ENCODE measurements around the gene CHPF. TPM values are rescaled to one million over a fixed set of nuclear protein-coding genes. Genes with fewer than 3 reads are reported as not detected.

The CHPF gene
- total RNA-seq, 2 donors from 2014 or later, result 115 to 232 TPM

GRCh38 chr2:219563271-219563928 lies 19.8 kb upstream of the CHPF start:
- Histone ChIP-seq H3K27me3 (no peaks in the 10 kb centered on the region), H3K4me3 (no peak overlapping the region), H3K36me3 (replicated peaks in 1 of 2; ENCODE audit: insufficient read depth in 1 of 2, low read depth in 2 of 2) (peaks cover 0 to 11% of the 10 kb centered on the region in 2 donors), H3K27ac (no peak overlapping the region), H3K4me1 (peaks cover 9% of the 10 kb centered on the region), H3K9me3 (no peaks in the 10 kb centered on the region)
- DNase-seq, result peak in 1 of 4 donors; percentile 9
- 91 to 94% methylated on average over 19 to 20 of the region's 20 CpGs for whole genome bisulfite sequencing, 2 donors
- TF ChIP-seq POLR2A (IDR thresholded peaks at IDR 0.05), result no peak
- TF ChIP-seq, protein P1, sequence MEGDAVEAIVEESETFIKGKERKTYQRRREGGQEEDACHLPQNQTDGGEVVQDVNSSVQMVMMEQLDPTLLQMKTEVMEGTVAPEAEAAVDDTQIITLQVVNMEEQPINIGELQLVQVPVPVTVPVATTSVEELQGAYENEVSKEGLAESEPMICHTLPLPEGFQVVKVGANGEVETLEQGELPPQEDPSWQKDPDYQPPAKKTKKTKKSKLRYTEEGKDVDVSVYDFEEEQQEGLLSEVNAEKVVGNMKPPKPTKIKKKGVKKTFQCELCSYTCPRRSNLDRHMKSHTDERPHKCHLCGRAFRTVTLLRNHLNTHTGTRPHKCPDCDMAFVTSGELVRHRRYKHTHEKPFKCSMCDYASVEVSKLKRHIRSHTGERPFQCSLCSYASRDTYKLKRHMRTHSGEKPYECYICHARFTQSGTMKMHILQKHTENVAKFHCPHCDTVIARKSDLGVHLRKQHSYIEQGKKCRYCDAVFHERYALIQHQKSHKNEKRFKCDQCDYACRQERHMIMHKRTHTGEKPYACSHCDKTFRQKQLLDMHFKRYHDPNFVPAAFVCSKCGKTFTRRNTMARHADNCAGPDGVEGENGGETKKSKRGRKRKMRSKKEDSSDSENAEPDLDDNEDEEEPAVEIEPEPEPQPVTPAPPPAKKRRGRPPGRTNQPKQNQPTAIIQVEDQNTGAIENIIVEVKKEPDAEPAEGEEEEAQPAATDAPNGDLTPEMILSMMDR (IDR thresholded peaks at IDR 0.05), result no peak
- intact Hi-C loops (cut with DNase I), result no loop called here
- no peak for ATAC-seq

- intact Hi-C loops (cut with DNase I), result no loop called here
- Histone ChIP-seq H3K36me3 (replicated peaks in 1 of 2; ENCODE audit: insufficient read depth in 1 of 2, low read depth in 2 of 2) (peaks cover 0 to 11% of the 10 kb centered on the region in 2 donors), H3K27me3 (no peaks in the 10 kb centered on the region), H3K4me1 (peaks cover 14% of the 10 kb centered on the region), H3K4me3 (no peak overlapping the region), H3K9me3 (no peaks in the 10 kb centered on the region), H3K27ac (no peak overlapping the region)
- WGBS, 2 donors, result 86 to 92% methylated on average over 7 to 34 of the region's 35 CpGs
- DNase-seq (peak in 2 of 4 donors; percentile 11 to 12), ATAC-seq (no peak)
- no peak for TF ChIP-seq POLR2A (IDR thresholded peaks at IDR 0.05)
- TF ChIP-seq, protein P1 (IDR thresholded peaks at IDR 0.05), result no peak
Observed at GRCh38 chr2:219562049-219563020, 18.7 kb upstream of the CHPF start.

GRCh38 chr2:219561179-219562048 lies 17.8 kb upstream of the CHPF start:
- 81% methylated on average over 21 to 24 of the region's 24 CpGs for WGBS, 2 donors
- no peaks in the 10 kb centered on the region for H3K27me3 ChIP-seq
- no peak for ATAC-seq
- H3K9me3 ChIP-seq, result no peaks in the 10 kb centered on the region
- no peak overlapping the region for H3K27ac ChIP-seq
- no peak overlapping the region for H3K4me3 ChIP-seq
- intact Hi-C loops (cut with DNase I), result no loop called here
- H3K4me1 ChIP-seq, result peaks cover 14% of the 10 kb centered on the region
- no peak for TF ChIP-seq POLR2A (IDR thresholded peaks at IDR 0.05)
- TF ChIP-seq, protein P1 (IDR thresholded peaks at IDR 0.05), result no peak
- H3K36me3 ChIP-seq (replicated peaks in 1 of 2; ENCODE audit: insufficient read depth in 1 of 2, low read depth in 2 of 2), result peaks cover 0 to 11% of the 10 kb centered on the region in 2 donors
- DNase-seq, result peak in 2 of 4 donors; percentile 10

DNA sequence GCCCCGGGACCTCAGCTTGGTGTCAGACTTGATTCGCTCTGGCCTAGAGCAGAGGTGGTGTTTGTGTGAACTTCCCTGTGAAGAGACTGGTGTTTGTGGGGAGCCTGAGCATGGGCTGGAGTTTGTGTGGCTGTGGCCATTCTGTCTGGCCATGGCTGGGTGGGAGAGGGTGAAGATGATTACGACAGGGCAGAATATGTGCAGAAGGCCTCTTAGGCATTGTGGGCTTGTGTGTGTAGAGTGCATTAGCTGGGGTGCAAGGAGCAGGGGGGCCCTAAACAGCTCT lies 17.2 kb upstream of the CHPF start:
- ATAC-seq (no peak), DNase-seq (no peak)
- intact Hi-C loops (cut with DNase I), result no loop called here
- no peak overlapping the region for H3K4me3 ChIP-seq
- H3K27ac ChIP-seq, result no peak overlapping the region
- no peak for TF ChIP-seq POLR2A (IDR thresholded peaks at IDR 0.05)
- TF ChIP-seq, protein P1 (IDR thresholded peaks at IDR 0.05), result no peak
- WGBS, 2 donors, result 79 to 87% methylated on average over 3 of the region's 3 CpGs
- H3K9me3 ChIP-seq, result no peaks in the 10 kb centered on the region
- peaks cover 14% of the 10 kb centered on the region for H3K4me1 ChIP-seq
- no peaks in the 10 kb centered on the region for H3K27me3 ChIP-seq
- peaks cover 0 to 11% of the 10 kb centered on the region in 2 donors for H3K36me3 ChIP-seq (replicated peaks in 1 of 2; ENCODE audit: insufficient read depth in 1 of 2, low read depth in 2 of 2)

All from body of pancreas (tissue), 4 donors.